ENCODE results near the gene TMEM132A.

DNA sequence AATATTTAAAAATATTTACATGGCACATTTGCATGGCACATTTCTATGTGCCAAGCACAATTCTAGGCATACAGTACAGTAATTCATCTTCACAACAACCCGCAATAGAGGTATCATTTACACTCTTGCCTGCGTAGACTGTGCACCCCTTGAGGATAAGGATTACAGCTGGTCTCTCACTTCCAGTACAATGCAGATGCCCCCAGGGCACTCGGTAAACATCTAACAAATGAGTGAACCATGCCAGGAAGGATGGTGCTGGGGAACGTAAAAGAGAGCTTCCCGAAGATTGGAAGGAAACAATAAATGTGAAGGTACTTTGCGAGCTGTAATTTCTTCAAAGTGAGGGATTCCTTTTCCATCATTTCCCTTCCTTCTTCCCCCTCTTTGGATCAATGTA, 19.2 kb upstream of the TMEM132A start:
- TF ChIP-seq, protein P1, sequence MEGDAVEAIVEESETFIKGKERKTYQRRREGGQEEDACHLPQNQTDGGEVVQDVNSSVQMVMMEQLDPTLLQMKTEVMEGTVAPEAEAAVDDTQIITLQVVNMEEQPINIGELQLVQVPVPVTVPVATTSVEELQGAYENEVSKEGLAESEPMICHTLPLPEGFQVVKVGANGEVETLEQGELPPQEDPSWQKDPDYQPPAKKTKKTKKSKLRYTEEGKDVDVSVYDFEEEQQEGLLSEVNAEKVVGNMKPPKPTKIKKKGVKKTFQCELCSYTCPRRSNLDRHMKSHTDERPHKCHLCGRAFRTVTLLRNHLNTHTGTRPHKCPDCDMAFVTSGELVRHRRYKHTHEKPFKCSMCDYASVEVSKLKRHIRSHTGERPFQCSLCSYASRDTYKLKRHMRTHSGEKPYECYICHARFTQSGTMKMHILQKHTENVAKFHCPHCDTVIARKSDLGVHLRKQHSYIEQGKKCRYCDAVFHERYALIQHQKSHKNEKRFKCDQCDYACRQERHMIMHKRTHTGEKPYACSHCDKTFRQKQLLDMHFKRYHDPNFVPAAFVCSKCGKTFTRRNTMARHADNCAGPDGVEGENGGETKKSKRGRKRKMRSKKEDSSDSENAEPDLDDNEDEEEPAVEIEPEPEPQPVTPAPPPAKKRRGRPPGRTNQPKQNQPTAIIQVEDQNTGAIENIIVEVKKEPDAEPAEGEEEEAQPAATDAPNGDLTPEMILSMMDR (conservative IDR thresholded peaks at IDR 0.05 in 1 of 2, IDR thresholded peaks at IDR 0.05 in 1 of 2; ENCODE audit: low read depth in 1 of 2, low read length in 2 of 2): no peak
- no peak for TF ChIP-seq EZH2 (IDR thresholded peaks at IDR 0.05; ENCODE audit: low read length, missing control alignments)
